GM12878 (cell line): ENCODE data around the gene HSPB8. TPM values are rescaled to one million over a fixed set of nuclear protein-coding genes. Genes with fewer than 3 reads are reported as not detected.

Experiments
- ATAC-seq: fragments of 200-7000 bp; cut with Tn5 transposase; 3 replicates; pipeline ENCODE4 v1.9.1; 2020; ENCODE audit warnings: mild to moderate bottlenecking, moderate library complexity
- BruUV-seq: library from RNA; stranded (reverse); fragments of 400-500 nt; replicated peaks from 2 replicates; lab custom pipeline; 2021; lab: Mats Ljungman, UMichigan
- CTCF ChIA-PET: fragments of 300-600 bp; sonication (Branson Sonifier 250); formaldehyde crosslinking; extraction: SDS; loops from one replicate; lab custom pipeline; 2021; ENCODE audit warnings: inconsistent platforms; lab: Yijun Ruan, JAX
- POLR2A ChIA-PET: fragments of 350-600 bp; formaldehyde crosslinking; extraction: SDS; loops from one replicate; lab custom pipeline; 2021; ENCODE audit warnings: inconsistent platforms; lab: Charles Lee
- RAD21 ChIA-PET: fragments of 300-600 bp; sonication (Branson Sonifier 250); formaldehyde crosslinking; loops from one replicate; lab custom pipeline; 2023; ENCODE audit warnings: antibody characterized with exemption; ENCODE audit not compliant: unreplicated experiment; lab: Charles Lee
- SMC1A ChIA-PET: fragments of 300-600 bp; sonication (Branson Sonifier 250); formaldehyde crosslinking; loops from one replicate; lab custom pipeline; 2023; ENCODE audit not compliant: unreplicated experiment, uncharacterized antibody; lab: Charles Lee
- DNase-seq: peaks from one replicate; pipeline ENCODE4 v3.0.0-alpha.2; 2011; ENCODE audit warnings: low read depth, low spot score
- FAIRE-seq: peaks from 3 replicates; lab custom pipeline; 2011; peaks lifted over from hg19 to GRCh38; lab: Jason Lieb, UNC
- H2AFZ ChIP-seq: 2 replicates; pipeline ENCODE4 v1.6.0; 2011; ENCODE audit warnings: low read depth, low read length, control low read depth; ENCODE audit not compliant: control insufficient read depth
- H3K27ac ChIP-seq: 2 replicates; pipeline ENCODE4 v1.5.1; 2011; ENCODE audit warnings: control low read depth; ENCODE audit not compliant: control insufficient read depth, insufficient read depth
- H3K27me3 ChIP-seq, 2 experiments: replicated peaks in 1 of 2; 2 replicates each; pipeline versions ENCODE4 v1.6.0 to v1.6.1; 2011; ENCODE audit warnings: low read length in 1 of 2; ENCODE audit not compliant: control insufficient read depth in 2 of 2, insufficient read depth in 2 of 2
- H3K36me3 ChIP-seq, 2 experiments: 2 replicates each; pipeline ENCODE4 v1.5.1; 2011; ENCODE audit warnings: low read length in 1 of 2; ENCODE audit not compliant: control insufficient read depth in 2 of 2, insufficient read depth in 2 of 2
- H3K4me1 ChIP-seq: 2 replicates; pipeline ENCODE4 v1.6.1; 2011; ENCODE audit warnings: mild to moderate bottlenecking, low read length, moderate library complexity, mixed read lengths; ENCODE audit not compliant: control insufficient read depth, insufficient read depth
- H3K4me2 ChIP-seq: 2 replicates; pipeline ENCODE4 v1.6.0; 2011; ENCODE audit warnings: control low read depth; ENCODE audit not compliant: control insufficient read depth, insufficient read depth
- H3K4me3 ChIP-seq: fragments of 200-600 bp; sonication (generic); 2 replicates; pipeline ENCODE4 v1.5.1; 2016
- H3K79me2 ChIP-seq: 2 replicates; pipeline ENCODE4 v1.6.0; 2011; ENCODE audit warnings: low read length; ENCODE audit not compliant: control insufficient read depth, insufficient read depth
- H3K9ac ChIP-seq: 2 replicates; pipeline ENCODE4 v1.8.0; 2011; ENCODE audit warnings: low read length, control low read depth, mixed read lengths; ENCODE audit not compliant: control insufficient read depth, insufficient read depth
- H3K9me3 ChIP-seq: replicated peaks from 3 replicates; pipeline ENCODE4 v1.5.1; 2011; ENCODE audit warnings: mild to moderate bottlenecking, low read length; ENCODE audit not compliant: control insufficient read depth, insufficient read depth
- H4K20me1 ChIP-seq: 2 replicates; pipeline ENCODE4 v1.6.0; 2011; ENCODE audit not compliant: control insufficient read depth, insufficient read depth
- BCL3 ChIP-seq: IDR thresholded peaks from 2 replicates; pipeline ENCODE4 v1.6.1; 2011; ENCODE audit warnings: borderline replicate concordance, low read depth, mild to moderate bottlenecking, moderate library complexity, low read length; ENCODE audit not compliant: insufficient read depth, poor library complexity, severe bottlenecking
- EGR1 ChIP-seq, 2 experiments: IDR thresholded peaks; 1 replicate in 1 of 2; 2 replicates in 1 of 2; pipeline ENCODE4 v1.6.1; 2011 to 2012; ENCODE audit warnings: low read depth in 2 of 2, low read length in 2 of 2, borderline replicate concordance in 1 of 2, mild to moderate bottlenecking in 1 of 2, moderate library complexity in 1 of 2
- FOS ChIP-seq: IDR thresholded peaks from 3 replicates; pipeline ENCODE4 v1.6.1; 2011; ENCODE audit warnings: borderline replicate concordance; ENCODE audit not compliant: insufficient read length; ENCODE audit errors: extremely low read depth
- KAT2A ChIP-seq: conservative IDR thresholded peaks from 2 replicates; pipeline ENCODE4 v1.6.1; 2011; ENCODE audit warnings: low read depth, low read length; ENCODE audit not compliant: control insufficient read depth
- MTA2 ChIP-seq: fragments of 450-650 bp; IDR thresholded peaks from 2 replicates; pipeline ENCODE4 v1.6.1; 2016; ENCODE audit warnings: low read depth, mild to moderate bottlenecking, moderate library complexity
- NBN ChIP-seq: fragments of 450-650 bp; IDR thresholded peaks from 2 replicates; pipeline ENCODE4 v1.6.1; 2016
- PKNOX1 ChIP-seq: fragments of 450-650 bp; IDR thresholded peaks from 2 replicates; pipeline ENCODE4 v1.6.1; 2016; ENCODE audit warnings: mild to moderate bottlenecking
- RAD21 ChIP-seq: IDR thresholded peaks from 2 replicates; pipeline ENCODE4 v1.6.1; 2011; ENCODE audit warnings: mild to moderate bottlenecking, low read depth, low read length, moderate library complexity; ENCODE audit not compliant: insufficient read depth
- SIN3A ChIP-seq: IDR thresholded peaks from 2 replicates; pipeline ENCODE4 v1.6.1; 2012; ENCODE audit warnings: low read depth, low read length, improper control_type of control experiment
- SMAD1 ChIP-seq: fragments of 450-650 bp; IDR thresholded peaks from 2 replicates; pipeline ENCODE4 v1.6.1; 2018; ENCODE audit warnings: mild to moderate bottlenecking, low read depth; ENCODE audit not compliant: partially characterized antibody
- SMAD5 ChIP-seq: IDR thresholded peaks from 2 replicates; pipeline ENCODE4 v1.6.1; 2016; ENCODE audit warnings: antibody characterized with exemption, low read depth
- SREBF1 ChIP-seq: IDR thresholded peaks from 2 replicates; pipeline ENCODE4 v1.6.1; 2012; ENCODE audit warnings: mild to moderate bottlenecking, low read length
- TCF12 ChIP-seq: IDR thresholded peaks from 2 replicates; pipeline ENCODE4 v1.6.1; 2011; ENCODE audit warnings: low read depth, mild to moderate bottlenecking, low read length
- WGBS: methylation state at CpG from one replicate; pipeline ENCODE4 v1.1.6; 2016; ENCODE audit warnings: low lambda C conversion rate; ENCODE audit not compliant: insufficient replicate concordance, insufficient coverage; ENCODE audit errors: missing lambda C conversion rate; 5-methylcytosine and 5-hydroxymethylcytosine counted together
- in situ Hi-C: fragments of 300-500 bp; cut with MboI; formaldehyde crosslinking; loops from 9 replicates; pipeline ENCODE4 v1.14.3; 2018; ENCODE audit warnings: mixed read lengths
- intact Hi-C: fragments of 100-400 bp; cut with micrococcal nuclease; formaldehyde crosslinking; loops from one replicate; pipeline ENCODE4 v1.14.2; 2022; ENCODE audit not compliant: unreplicated experiment
- polyA plus RNA-seq, 11 experiments: library from polyadenylated mRNA; depleted of rRNA in 4 of 11; unstranded in 6 of 11; stranded (reverse) in 5 of 11; fragments of >200 nt; fragmentation: Nextera tagmentation in 4 of 11; fragmentation: Illumina TruSeq in 1 of 11; extraction: Ambion mirVana in 4 of 11; extraction: Trizol in 1 of 11; gene quantifications; 1 replicate in 1 of 11; 2 replicates in 10 of 11; pipeline versions ENCODE4 v1.2.1 to v1.2.3, GENCODE V29; 2011 to 2016; ENCODE audit warnings: inconsistent platforms in 2 of 11, missing spikeins in 2 of 11, low read depth in 1 of 11
- total RNA-seq, 4 experiments: library from RNA; depleted of rRNA in 3 of 4; stranded (reverse); fragments of >200 nt in 3 of 4; fragmentation: Illumina TruSeq in 1 of 4; extraction: Trizol in 1 of 4; gene quantifications; 2 replicates each; pipeline versions ENCODE4 v1.2.1 to v1.2.3, GENCODE V29; 2013 to 2021

Gene HSPB8
- total and polyA plus RNA-seq, 10 of the 15 experiments (the other 5 are each of a cell fraction or from before 2014, with no cell fraction given) = 0.10 TPM; not detected in 9

- Histone ChIP-seq H3K79me2 (no peaks in the 10 kb centered on the region), H3K4me2 (no peak overlapping the region), H2AFZ (no peak overlapping the region), H4K20me1 (no peaks in the 10 kb centered on the region), H3K27me3 (no peaks in the 10 kb centered on the region), H3K9ac (no peak overlapping the region), H3K36me3 (no peaks in the 10 kb centered on the region), H3K4me1 (no peaks in the 10 kb centered on the region), H3K27ac (no peak overlapping the region), H3K4me3 (no peak overlapping the region), H3K9me3 (no peaks in the 10 kb centered on the region)
- no peak for TF ChIP-seq NBN
- TF ChIP-seq SMAD5 = no peak
- TF ChIP-seq KAT2A = no peak
- no peak for TF ChIP-seq BCL3
- TF ChIP-seq PKNOX1 = no peak
- TF ChIP-seq EGR1 (IDR thresholded peaks at IDR 0.05; ENCODE audit: borderline replicate concordance in 1 of 2, low read depth in 2 of 2, low read length in 2 of 2) = no peak
- no peak for TF ChIP-seq SIN3A
- TF ChIP-seq RAD21 = no peak
- no peak for TF ChIP-seq SMAD1
- TF ChIP-seq TCF12 = no peak
- no peak for TF ChIP-seq FOS
- no peak for TF ChIP-seq MTA2
- no peak for TF ChIP-seq SREBF1
- ChIA-PET SMC1A (no interaction called here), CTCF (no interaction called here), RAD21 (no interaction called here), POLR2A (no interaction called here)
- ATAC-seq (no peak), DNase-seq (no peak), FAIRE-seq (no peak)
- 15% methylated on average over 8 of the region's 8 CpGs for WGBS
- in situ Hi-C loops = no loop called here
- BruUV-seq = no TSS peak
- intact Hi-C loops = no loop called here
Observed at GRCh38 chr12:119206348-119207062, 27.8 kb downstream of the HSPB8 start.
